CD14-positive monocyte (primary cell): ENCODE data around the gene PDE9A. TPM values are rescaled to one million over a fixed set of nuclear protein-coding genes. Genes with fewer than 3 reads are reported as not detected.

ENCODE experiments used
- DNase-seq, 3 donors: peaks; one replicate each; pipeline ENCODE4 v3.0.0-alpha.2; 2011 to 2022
- H2AFZ ChIP-seq: 2 replicates; pipeline ENCODE4 v1.6.0; 2012; ENCODE audit warnings: mild to moderate bottlenecking, low read depth, low read length, inconsistent platforms; ENCODE audit not compliant: insufficient read depth, poor library complexity, severe bottlenecking
- H3K27ac ChIP-seq, 2 donors: 1 replicate in 1 of 2; 2 replicates in 1 of 2; pipeline ENCODE4 v1.5.1; 2012 to 2013; ENCODE audit warnings: low read length in 2 of 2, control low read depth in 1 of 2, inconsistent platforms in 1 of 2, low read depth in 1 of 2, mild to moderate bottlenecking in 1 of 2
- H3K27me3 ChIP-seq, 2 donors: one replicate each; pipeline versions ENCODE4 v1.6.0 to v1.6.1; 2011 to 2013; ENCODE audit warnings: low read length in 2 of 2; ENCODE audit not compliant: control insufficient read depth in 2 of 2, insufficient read depth in 2 of 2
- H3K36me3 ChIP-seq, 2 donors: replicated peaks in 1 of 2; 1 replicate in 1 of 2; 2 replicates in 1 of 2; pipeline versions ENCODE4 v1.5.1 to v1.6.1; 2012 to 2013; ENCODE audit warnings: low read length in 2 of 2, control low read depth in 1 of 2, inconsistent platforms in 1 of 2, mild to moderate bottlenecking in 1 of 2; ENCODE audit not compliant: insufficient read depth in 2 of 2, control insufficient read depth in 1 of 2
- H3K4me1 ChIP-seq, 2 donors: 1 replicate in 1 of 2; 2 replicates in 1 of 2; pipeline versions ENCODE4 v1.5.1 to v1.6.1; 2012 to 2013; ENCODE audit warnings: low read length in 2 of 2, control low read depth in 1 of 2, inconsistent platforms in 1 of 2, mild to moderate bottlenecking in 1 of 2, moderate library complexity in 1 of 2; ENCODE audit not compliant: insufficient read depth in 2 of 2, control insufficient read depth in 1 of 2
- H3K4me2 ChIP-seq: replicated peaks from 2 replicates; pipeline ENCODE3; 2012; ENCODE audit warnings: low read length, moderate library complexity, mild to moderate bottlenecking; ENCODE audit not compliant: poor library complexity, severe bottlenecking; ENCODE audit errors: extremely low read depth
- H3K4me3 ChIP-seq, 3 experiments: fragments of 200-600 bp in 1 of 3; sonication (generic) in 1 of 3; replicated peaks in 1 of 3; 1 replicate in 2 of 3; 2 replicates in 1 of 3; pipeline ENCODE4 v1.5.1; 2011 to 2013; ENCODE audit warnings: low read length in 3 of 3, mild to moderate bottlenecking in 3 of 3, control low read depth in 2 of 3, low read depth in 2 of 3, inconsistent platforms in 1 of 3, moderate library complexity in 1 of 3
- H3K79me2 ChIP-seq: 2 replicates; pipeline ENCODE4 v1.6.0; 2012; ENCODE audit warnings: mild to moderate bottlenecking, control low read depth, inconsistent platforms, low read length, moderate library complexity; ENCODE audit not compliant: insufficient read depth
- H3K9ac ChIP-seq: 2 replicates; pipeline ENCODE4 v1.6.0; 2017; ENCODE audit warnings: low read length, mild to moderate bottlenecking; ENCODE audit not compliant: insufficient read depth, poor library complexity, severe bottlenecking
- H3K9me3 ChIP-seq, 2 donors: replicated peaks in 1 of 2; 1 replicate in 1 of 2; 2 replicates in 1 of 2; pipeline versions ENCODE4 v1.5.1 to v1.6.1; 2012 to 2013; ENCODE audit warnings: low read length in 2 of 2, control low read depth in 1 of 2; ENCODE audit not compliant: control insufficient read depth in 1 of 2, insufficient read depth in 1 of 2
- H4K20me1 ChIP-seq: 2 replicates; pipeline ENCODE4 v1.6.0; 2012; ENCODE audit warnings: mild to moderate bottlenecking, low read length, control low read depth, moderate library complexity; ENCODE audit not compliant: insufficient read depth
- H3K27ac Mint-ChIP-seq, 7 donors: one replicate each; pipeline ENCODE4 v1.8.0; 2020; ENCODE audit warnings: mild to moderate bottlenecking in 7 of 7, mixed read lengths in 7 of 7, moderate library complexity in 6 of 7, inconsistent platforms in 2 of 7
- H3K27me3 Mint-ChIP-seq, 3 donors: one replicate each; pipeline ENCODE4 v1.8.0; 2021 to 2022; ENCODE audit warnings: low read depth in 3 of 3, mild to moderate bottlenecking in 3 of 3, mixed read lengths in 3 of 3, moderate library complexity in 3 of 3, inconsistent platforms in 1 of 3
- H3K36me3 Mint-ChIP-seq, 2 donors: one replicate each; pipeline ENCODE4 v1.8.0; 2020; ENCODE audit warnings: mixed read lengths in 2 of 2, inconsistent platforms in 1 of 2, mild to moderate bottlenecking in 1 of 2
- H3K4me1 Mint-ChIP-seq: one replicate; pipeline ENCODE4 v1.8.0; 2020; ENCODE audit warnings: mild to moderate bottlenecking, mixed read lengths
- H3K4me3 Mint-ChIP-seq, 2 donors: one replicate each; pipeline ENCODE4 v1.8.0; 2020; ENCODE audit warnings: mild to moderate bottlenecking in 2 of 2, mixed read lengths in 2 of 2, moderate library complexity in 1 of 2
- H3K9me3 Mint-ChIP-seq, 7 donors: one replicate each; pipeline ENCODE4 v1.8.0; 2020 to 2022; ENCODE audit warnings: mixed read lengths in 7 of 7, mild to moderate bottlenecking in 6 of 7, moderate library complexity in 6 of 7, inconsistent platforms in 2 of 7
- WGBS: methylation state at CpG from one replicate; pipeline ENCODE4 v1.1.5; 2013; ENCODE audit warnings: missing lambda C conversion rate; ENCODE audit not compliant: insufficient coverage; 5-methylcytosine and 5-hydroxymethylcytosine counted together
- intact Hi-C, 2 donors: fragments of 100-400 bp; cut with micrococcal nuclease; formaldehyde crosslinking; loops; one replicate each; pipeline versions ENCODE4 v1.15.0 to v1.15.1; 2023
- polyA plus RNA-seq, 3 donors: library from polyadenylated mRNA; depleted of rRNA in 1 of 3; unstranded in 2 of 3; stranded (reverse) in 1 of 3; fragments of 300-500 nt in 2 of 3; fragments of >200 nt in 1 of 3; fragmentation: Illumina TruSeq in 2 of 3; gene quantifications; 1 replicate in 2 of 3; 2 replicates in 1 of 3; pipeline ENCODE4 v1.2.3, GENCODE V29; 2012 to 2021
- TF ChIP-seq, protein P1 (sequence below): fragments of 200-600 bp; IDR thresholded peaks from one replicate; pipeline ENCODE4 v1.8.0; 2022; ENCODE audit warnings: antibody characterized with exemption, mild to moderate bottlenecking

Gene PDE9A
- polyA plus RNA-seq, 3 donors, result 0.05 to 0.52 TPM; not detected in 1

DNA sequence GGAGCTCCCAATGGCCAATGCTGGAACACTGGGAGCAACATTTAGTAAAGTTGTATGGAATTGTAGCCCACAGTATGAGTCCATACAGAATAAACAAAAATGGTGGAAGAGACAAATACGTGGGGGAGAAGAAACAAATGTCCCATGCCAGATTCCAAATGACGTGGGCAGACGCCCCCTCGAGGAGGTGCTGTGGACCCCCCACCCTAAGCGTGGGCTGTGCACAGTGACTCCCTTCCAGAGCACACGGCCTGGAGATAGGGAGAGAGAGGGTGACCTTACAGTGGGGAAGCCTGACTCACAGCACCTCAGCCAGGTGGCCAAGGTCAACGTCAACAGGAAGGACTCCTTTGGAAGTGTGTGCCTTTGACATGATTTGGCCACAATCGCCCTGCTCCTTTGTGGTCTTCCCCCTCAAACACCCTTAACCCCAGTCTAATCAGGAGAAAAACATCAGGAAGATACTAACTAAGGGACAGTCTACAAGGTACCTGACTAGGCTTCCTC lies 13.7 kb upstream of the PDE9A start:
- Histone ChIP-seq H3K4me2 (no peak overlapping the region), H3K9me3 (no peaks in the 10 kb centered on the region), H3K36me3 (no peaks in the 10 kb centered on the region), H3K4me1 (peaks cover 0 to 14% of the 10 kb centered on the region in 2 donors), H3K9ac (no peak overlapping the region), H3K27me3 (no peaks in the 10 kb centered on the region), H3K27ac (no peak overlapping the region), H3K4me3 (no peak overlapping the region), H4K20me1 (no peaks in the 10 kb centered on the region), H2AFZ (no peak overlapping the region), H3K79me2 (no peaks in the 10 kb centered on the region)
- peak overlapping the region in 1 of 7 donors; percentile 24 for H3K27ac Mint-ChIP-seq
- H3K27me3 Mint-ChIP-seq, result peaks cover 1 to 6% (median 1%) of the 10 kb centered on the region in 3 donors
- H3K9me3 Mint-ChIP-seq, result no peaks in the 10 kb centered on the region
- DNase-seq, result no peak
- peaks cover 11% of the 10 kb centered on the region for H3K4me1 Mint-ChIP-seq
- H3K4me3 Mint-ChIP-seq, result no peak overlapping the region
- intact Hi-C loops, result no loop called here
- no peaks in the 10 kb centered on the region for H3K36me3 Mint-ChIP-seq
- TF ChIP-seq, protein P1, sequence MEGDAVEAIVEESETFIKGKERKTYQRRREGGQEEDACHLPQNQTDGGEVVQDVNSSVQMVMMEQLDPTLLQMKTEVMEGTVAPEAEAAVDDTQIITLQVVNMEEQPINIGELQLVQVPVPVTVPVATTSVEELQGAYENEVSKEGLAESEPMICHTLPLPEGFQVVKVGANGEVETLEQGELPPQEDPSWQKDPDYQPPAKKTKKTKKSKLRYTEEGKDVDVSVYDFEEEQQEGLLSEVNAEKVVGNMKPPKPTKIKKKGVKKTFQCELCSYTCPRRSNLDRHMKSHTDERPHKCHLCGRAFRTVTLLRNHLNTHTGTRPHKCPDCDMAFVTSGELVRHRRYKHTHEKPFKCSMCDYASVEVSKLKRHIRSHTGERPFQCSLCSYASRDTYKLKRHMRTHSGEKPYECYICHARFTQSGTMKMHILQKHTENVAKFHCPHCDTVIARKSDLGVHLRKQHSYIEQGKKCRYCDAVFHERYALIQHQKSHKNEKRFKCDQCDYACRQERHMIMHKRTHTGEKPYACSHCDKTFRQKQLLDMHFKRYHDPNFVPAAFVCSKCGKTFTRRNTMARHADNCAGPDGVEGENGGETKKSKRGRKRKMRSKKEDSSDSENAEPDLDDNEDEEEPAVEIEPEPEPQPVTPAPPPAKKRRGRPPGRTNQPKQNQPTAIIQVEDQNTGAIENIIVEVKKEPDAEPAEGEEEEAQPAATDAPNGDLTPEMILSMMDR, result no peak
- no CpG with 5 or more reads among the region's 8 CpGs for WGBS

DNA sequence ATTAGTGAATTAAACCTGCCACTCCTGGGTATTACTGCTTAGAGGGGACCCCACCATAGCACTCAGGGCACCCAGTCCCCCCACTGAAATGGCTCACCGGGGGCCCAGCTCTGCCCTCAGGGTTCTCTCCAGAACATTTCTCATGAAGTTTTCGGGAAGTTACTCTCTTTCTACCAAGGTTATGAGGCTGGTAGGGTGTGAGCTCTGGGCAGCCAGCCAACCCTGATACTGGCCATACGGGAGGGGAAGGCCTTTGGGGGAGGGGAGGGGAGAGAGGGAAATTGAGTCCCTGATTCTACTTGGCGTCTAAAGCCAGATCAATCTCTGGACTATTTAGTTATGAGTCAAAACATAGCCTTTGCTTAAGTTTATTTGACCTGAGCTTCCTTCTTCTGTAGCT lies 12.9 kb upstream of the PDE9A start:
- intact Hi-C loops, result no loop called here
- no CpG with 5 or more reads among the region's 4 CpGs for WGBS
- H4K20me1 ChIP-seq, result no peaks in the 10 kb centered on the region

More for the DNA sequence above, 12.9 kb upstream of the PDE9A start:
- Histone ChIP-seq H3K4me1 (peaks cover 0 to 14% of the 10 kb centered on the region in 2 donors), H3K9ac (no peak overlapping the region), H3K36me3 (no peaks in the 10 kb centered on the region), H3K4me3 (no peak overlapping the region), H3K4me2 (no peak overlapping the region), H3K79me2 (no peaks in the 10 kb centered on the region), H3K27ac (no peak overlapping the region), H3K9me3 (no peaks in the 10 kb centered on the region), H2AFZ (no peak overlapping the region), H3K27me3 (no peaks in the 10 kb centered on the region)
- H3K4me1 Mint-ChIP-seq, result peaks cover 11% of the 10 kb centered on the region
- no peaks in the 10 kb centered on the region for H3K36me3 Mint-ChIP-seq
- H3K27ac Mint-ChIP-seq, result no peak overlapping the region
- TF ChIP-seq, protein P1, result no peak
- DNase-seq, result no peak
- H3K4me3 Mint-ChIP-seq, result no peak overlapping the region
- peaks cover 1 to 6% (median 1%) of the 10 kb centered on the region in 3 donors for H3K27me3 Mint-ChIP-seq
- H3K9me3 Mint-ChIP-seq, result no peaks in the 10 kb centered on the region
